Mesothelial cell of epicardium (in vitro differentiated cells): ENCODE data around the gene FAM171A2. TPM values are rescaled to one million over a fixed set of nuclear protein-coding genes. Genes with fewer than 3 reads are reported as not detected.

Experiments
- DNase-seq, 2 experiments: peaks; one replicate each; pipeline ENCODE4 v3.0.0; 2021; ENCODE audit warnings: low spot score in 2 of 2; ENCODE audit not compliant: unreplicated experiment in 2 of 2
- H3K27ac Mint-ChIP-seq: 2 replicates; pipeline ENCODE4 v1.8.0; 2021; ENCODE audit warnings: mixed read lengths
- H3K27me3 Mint-ChIP-seq: 2 replicates; pipeline ENCODE4 v1.8.0; 2021; ENCODE audit warnings: low read depth, mixed read lengths
- H3K36me3 Mint-ChIP-seq: 2 replicates; pipeline ENCODE4 v1.8.0; 2021; ENCODE audit warnings: mixed read lengths
- H3K4me1 Mint-ChIP-seq: 2 replicates; pipeline ENCODE4 v1.8.0; 2021; ENCODE audit warnings: mixed read lengths
- H3K4me3 Mint-ChIP-seq: 2 replicates; pipeline ENCODE4 v1.8.0; 2021; ENCODE audit warnings: mild to moderate bottlenecking, moderate library complexity, mixed read lengths
- H3K9me3 Mint-ChIP-seq: 2 replicates; pipeline ENCODE4 v1.8.0; 2021; ENCODE audit warnings: mixed read lengths
- total RNA-seq: library from RNA; stranded (reverse); gene quantifications from 3 replicates; pipeline ENCODE4 v1.2.1, GENCODE V29; 2021
- TF ChIP-seq, protein P1 (sequence below): fragments of 200-600 bp; sonication (generic); IDR thresholded peaks from one replicate; pipeline ENCODE4 v1.5.0; 2021; ENCODE audit warnings: antibody characterized with exemption; ENCODE audit not compliant: unreplicated experiment

The FAM171A2 gene
- total RNA-seq, 1 donor from 2014 or later = 64.7 TPM

DNA sequence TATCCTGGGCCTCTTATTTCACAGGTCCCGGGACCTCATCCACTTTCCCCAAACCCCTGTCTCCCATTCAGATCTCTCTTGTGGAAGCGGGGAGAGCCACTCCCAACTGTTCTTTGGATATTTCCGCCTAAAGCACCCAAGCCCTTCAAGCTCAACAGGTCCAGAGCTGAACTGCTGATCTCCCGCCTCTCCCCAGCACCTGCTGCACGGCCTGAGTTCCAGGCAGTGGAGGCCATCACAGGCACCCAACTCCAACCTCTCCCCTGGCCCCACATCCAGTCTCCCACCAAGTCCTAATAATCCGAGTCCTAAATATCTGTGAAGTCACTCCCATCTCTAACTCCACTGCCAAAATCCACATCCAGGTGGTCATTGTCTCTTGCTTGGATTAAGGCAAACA, 19.3 kb upstream of the FAM171A2 start:
- H3K27me3 Mint-ChIP-seq = peaks cover 35% of the 10 kb centered on the region
- TF ChIP-seq, protein P1, sequence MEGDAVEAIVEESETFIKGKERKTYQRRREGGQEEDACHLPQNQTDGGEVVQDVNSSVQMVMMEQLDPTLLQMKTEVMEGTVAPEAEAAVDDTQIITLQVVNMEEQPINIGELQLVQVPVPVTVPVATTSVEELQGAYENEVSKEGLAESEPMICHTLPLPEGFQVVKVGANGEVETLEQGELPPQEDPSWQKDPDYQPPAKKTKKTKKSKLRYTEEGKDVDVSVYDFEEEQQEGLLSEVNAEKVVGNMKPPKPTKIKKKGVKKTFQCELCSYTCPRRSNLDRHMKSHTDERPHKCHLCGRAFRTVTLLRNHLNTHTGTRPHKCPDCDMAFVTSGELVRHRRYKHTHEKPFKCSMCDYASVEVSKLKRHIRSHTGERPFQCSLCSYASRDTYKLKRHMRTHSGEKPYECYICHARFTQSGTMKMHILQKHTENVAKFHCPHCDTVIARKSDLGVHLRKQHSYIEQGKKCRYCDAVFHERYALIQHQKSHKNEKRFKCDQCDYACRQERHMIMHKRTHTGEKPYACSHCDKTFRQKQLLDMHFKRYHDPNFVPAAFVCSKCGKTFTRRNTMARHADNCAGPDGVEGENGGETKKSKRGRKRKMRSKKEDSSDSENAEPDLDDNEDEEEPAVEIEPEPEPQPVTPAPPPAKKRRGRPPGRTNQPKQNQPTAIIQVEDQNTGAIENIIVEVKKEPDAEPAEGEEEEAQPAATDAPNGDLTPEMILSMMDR = no peak
- no peaks in the 10 kb centered on the region for H3K36me3 Mint-ChIP-seq
- DNase-seq = no peak
- H3K4me3 Mint-ChIP-seq = no peak overlapping the region
- H3K4me1 Mint-ChIP-seq = peaks cover 13% of the 10 kb centered on the region
- no peaks in the 10 kb centered on the region for H3K9me3 Mint-ChIP-seq
- H3K27ac Mint-ChIP-seq = no peak overlapping the region

DNA sequence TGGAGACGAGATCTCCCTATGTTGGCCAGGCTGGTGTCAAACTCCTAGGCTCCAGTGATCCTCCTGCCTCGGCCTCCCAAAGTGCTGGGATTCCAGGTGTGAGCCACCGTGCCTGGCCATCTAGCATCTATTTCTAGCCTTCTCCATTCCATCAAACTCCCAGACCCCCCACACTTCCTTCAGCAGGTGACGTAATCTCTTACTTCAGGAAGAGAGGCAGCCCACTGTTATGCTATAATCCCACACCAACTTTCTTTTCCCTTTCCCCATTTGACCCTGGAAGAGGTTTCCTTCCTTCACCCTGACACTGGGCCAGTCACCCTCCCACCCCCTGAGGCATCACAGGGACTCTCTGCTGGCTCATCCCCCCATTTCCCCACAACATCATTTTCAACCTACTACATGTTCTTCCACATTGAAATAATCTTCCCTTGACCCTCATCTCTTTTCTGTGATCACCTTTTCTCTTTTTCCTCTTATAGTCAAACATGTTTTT, 18.2 kb upstream of the FAM171A2 start:
- Mint-ChIP-seq H3K4me1 (peaks cover 13% of the 10 kb centered on the region), H3K9me3 (no peaks in the 10 kb centered on the region), H3K27me3 (peaks cover 34% of the 10 kb centered on the region), H3K36me3 (no peaks in the 10 kb centered on the region), H3K4me3 (no peak overlapping the region), H3K27ac (no peak overlapping the region)
- DNase-seq = no peak
- TF ChIP-seq, protein P1 = no peak

- H3K36me3 Mint-ChIP-seq = no peaks in the 10 kb centered on the region
- TF ChIP-seq, protein P1 = no peak
- no peak overlapping the region for H3K27ac Mint-ChIP-seq
- H3K9me3 Mint-ChIP-seq = no peaks in the 10 kb centered on the region
- no peak overlapping the region for H3K4me3 Mint-ChIP-seq
- peaks cover 11% of the 10 kb centered on the region for H3K4me1 Mint-ChIP-seq
- H3K27me3 Mint-ChIP-seq = peaks cover 28% of the 10 kb centered on the region
- DNase-seq = no peak
Observed at GRCh38 chr17:44380767-44381166, 17.1 kb upstream of the FAM171A2 start.

DNA sequence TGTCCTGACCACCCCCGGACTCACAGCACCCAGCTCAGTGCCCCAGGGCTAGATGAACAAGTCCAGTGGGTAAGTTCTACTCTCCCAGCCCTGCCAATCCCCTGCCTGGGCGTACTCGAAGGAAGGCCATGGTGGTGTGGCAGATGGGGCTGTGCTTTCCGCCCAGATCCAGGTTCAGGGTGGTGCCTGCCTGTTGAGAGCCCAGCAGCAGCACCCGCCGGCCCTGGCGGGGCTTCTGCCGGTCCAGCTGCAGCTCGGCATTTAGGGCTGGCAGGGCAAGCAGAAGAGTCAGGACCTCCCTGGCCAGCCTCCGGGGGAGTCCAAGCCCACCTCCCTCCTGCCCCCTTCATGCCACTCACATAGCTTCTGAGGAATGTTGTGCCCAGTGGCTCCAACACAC, 16.2 kb upstream of the FAM171A2 start:
- H3K4me3 Mint-ChIP-seq = no peak overlapping the region
- peaks cover 9% of the 10 kb centered on the region for H3K4me1 Mint-ChIP-seq
- H3K27me3 Mint-ChIP-seq = peaks cover 25% of the 10 kb centered on the region
- no peaks in the 10 kb centered on the region for H3K9me3 Mint-ChIP-seq
- H3K27ac Mint-ChIP-seq = no peak overlapping the region
- no peaks in the 10 kb centered on the region for H3K36me3 Mint-ChIP-seq
- DNase-seq = no peak
- TF ChIP-seq, protein P1 = no peak

GRCh38 chr17:44378171-44378705, 14.6 kb upstream of the FAM171A2 start:
- TF ChIP-seq, protein P1 = no peak
- DNase-seq = no peak
- H3K36me3 Mint-ChIP-seq = no peaks in the 10 kb centered on the region
- H3K27ac Mint-ChIP-seq = no peak overlapping the region
- no peaks in the 10 kb centered on the region for H3K9me3 Mint-ChIP-seq
- H3K4me1 Mint-ChIP-seq = peaks cover 3% of the 10 kb centered on the region
- H3K27me3 Mint-ChIP-seq = peaks cover 10% of the 10 kb centered on the region
- H3K4me3 Mint-ChIP-seq = no peak overlapping the region

GRCh38 chr17:44376779-44377178, 13.1 kb upstream of the FAM171A2 start:
- peaks cover 3% of the 10 kb centered on the region for H3K4me1 Mint-ChIP-seq
- no peak for DNase-seq

More at GRCh38 chr17:44376779-44377178, 13.1 kb upstream of the FAM171A2 start:
- H3K4me3 Mint-ChIP-seq = no peak overlapping the region
- H3K9me3 Mint-ChIP-seq = no peaks in the 10 kb centered on the region
- TF ChIP-seq, protein P1 = no peak
- no peaks in the 10 kb centered on the region for H3K36me3 Mint-ChIP-seq
- peaks cover 6% of the 10 kb centered on the region for H3K27me3 Mint-ChIP-seq
- no peak overlapping the region for H3K27ac Mint-ChIP-seq
